Measurements from ENCODE around the gene ODC1.

GRCh38 chr2:10435820-10436204, 12.3 kb downstream of the ODC1 start:
- TF ChIP-seq CTCF (IDR thresholded peaks at IDR 0.05): no peak
- no peak for TF ChIP-seq POLR2A (IDR thresholded peaks at IDR 0.05)
